Adrenal gland (tissue), 19 donors: ENCODE results near the gene VRK3. TPM values are rescaled to one million over a fixed set of nuclear protein-coding genes. Genes with fewer than 3 reads are reported as not detected.
A peak's percentile ranks its signal among the peaks of the same experiment; 100 is the strongest.
"Not testable (repeated sequence)": the region's sequence is repeated elsewhere in the genome, so short reads cannot be mapped to it uniquely, and the experiment has no call there.

Experiments used
- DNase-seq, 7 donors: peaks; one replicate each; pipeline ENCODE4 v3.0.0-alpha.2; 2019 to 2020
- H3K27ac ChIP-seq, 5 donors: fragments of 200-600 bp; sonication (generic) in 4 of 5; 1 replicate in 3 of 5; 2 replicates in 2 of 5; pipeline versions ENCODE4 v1.5.1 to v1.8.0; 2016 to 2020; ENCODE audit warnings: mild to moderate bottlenecking in 1 of 5
- H3K27me3 ChIP-seq: fragments of 200-600 bp; 2 replicates; pipeline ENCODE4 v1.8.0; 2021
- H3K36me3 ChIP-seq, 2 donors: fragments of 200-600 bp; replicated peaks in 1 of 2; 1 replicate in 1 of 2; 2 replicates in 1 of 2; pipeline versions ENCODE4 v1.5.1 to v1.8.0; 2018 to 2022
- H3K4me1 ChIP-seq, 2 donors: fragments of 200-600 bp; replicated peaks in 1 of 2; 1 replicate in 1 of 2; 2 replicates in 1 of 2; pipeline versions ENCODE4 v1.5.1 to v1.8.0; 2018 to 2021
- H3K4me3 ChIP-seq, 4 donors: fragments of 200-600 bp; sonication (generic) in 3 of 4; one replicate each; pipeline ENCODE4 v1.5.1; 2016 to 2018
- H3K9me3 ChIP-seq, 3 donors: fragments of 200-600 bp; sonication (generic) in 1 of 3; replicated peaks in 1 of 3; 1 replicate in 2 of 3; 2 replicates in 1 of 3; pipeline versions ENCODE4 v1.5.1 to v1.8.0; 2016 to 2021
- POLR2A ChIP-seq, 2 donors: fragments of 450-650 bp; IDR thresholded peaks; one replicate each; pipeline ENCODE4 v1.6.1; 2017; ENCODE audit warnings: antibody characterized with exemption in 2 of 2, mild to moderate bottlenecking in 2 of 2, moderate library complexity in 1 of 2
- WGBS, 4 donors: extraction: QIAGEN DNeasy Blood & Tissue Kit in 2 of 4; methylation state at CpG; one replicate each; pipeline versions ENCODE4 v1.1.5 to v1.1.7; 2013 to 2017; 5-methylcytosine and 5-hydroxymethylcytosine counted together
- intact Hi-C, 2 donors: fragments of 100-400 bp; cut with DNase I; formaldehyde crosslinking; loops; one replicate each; pipeline versions ENCODE4 v1.14.1 to v1.15.0; 2022 to 2023
- long read RNA-seq, 10 donors: library from polyadenylated mRNA in 3 of 10; unstranded in 2 of 10; stranded (forward) in 1 of 10; transcript quantifications; one replicate each; pipeline ENCODE4 v2.0.0 and lab custom pipeline, GENCODE V29; 2021 to 2026
- polyA plus RNA-seq, 3 donors: library from polyadenylated mRNA; stranded (reverse); fragments of 200-250 nt in 2 of 3; fragments of 350-450 nt in 1 of 3; fragmentation: Illumina TruSeq in 1 of 3; extraction: RNeasy Lipid Tissue Mini Kit (QIAGEN cat#74804) in 1 of 3; gene quantifications; one replicate each; pipeline ENCODE4 v1.2.3, GENCODE V29; 2013 to 2014
- total RNA-seq, 9 donors: library from RNA; depleted of rRNA in 4 of 9; stranded (reverse); fragments of >200 nt in 4 of 9; fragments of 120-200 nt in 1 of 9; fragmentation: NEBNext Ultra II Directional in 1 of 9; extraction: Animal tissue kit (Norgen Biotek cat#: 25700) in 1 of 9; gene quantifications; one replicate each; pipeline versions ENCODE4 v1.1.0 to v1.2.4, GENCODE V29; 2013 to 2023
- TF ChIP-seq, protein P1 (sequence below), 6 experiments: fragments of 450-650 bp in 4 of 6; fragments of 200-600 bp in 2 of 6; sonication (generic) in 1 of 6; IDR thresholded peaks; 1 replicate in 5 of 6; 2 replicates in 1 of 6; pipeline versions ENCODE4 v1.5.1 to v1.8.0; 2016 to 2021; ENCODE audit warnings: antibody characterized with exemption in 6 of 6, mild to moderate bottlenecking in 2 of 6, moderate library complexity in 1 of 6
- donor health status: healthy with polysubstance abuse.
- donor health status: Bipolar disorder and iron deficiency.
- donor health status: DM: yes; HTN: yes; CAD: no.
- donor health status: DM: no; HTN: no; CAD: no.
- donor health status: DM: no; HTN: no; CAD: no.
- donor health status: DM: yes; HTN: yes; CAD: no.

The VRK3 gene
- total RNA-seq, result 10 to 100 TPM; 28.1 to 60.3 (median 48.1) TPM
- polyA plus RNA-seq, result 10 to 100 TPM; 12.1 to 47.2 (median 26.5) TPM
- long read RNA-seq, donor 1, transcript VRK3-217 (15 exons, 2,126 nt), result major isoform, 7 of 11 reads
- long read RNA-seq, donor 1, partial matches to known transcripts, result 0 of 11 reads
- long read RNA-seq, donor 1, other reads (novel, unspliced or antisense), result 0 of 11 reads
- long read RNA-seq, donor 2, partial matches to known transcripts, result 0 of 5 reads
- long read RNA-seq, donor 2, other reads (novel, unspliced or antisense), result 0 of 5 reads
- long read RNA-seq, donor 3, transcript VRK3-217 (15 exons, 2,126 nt), result major isoform, 5 of 5 reads
- long read RNA-seq, donor 3, partial matches to known transcripts, result 0 of 5 reads
- long read RNA-seq, donor 3, other reads (novel, unspliced or antisense), result 0 of 5 reads
- long read RNA-seq, donor 4, transcript VRK3-217 (15 exons, 2,126 nt), result major isoform, 25 of 53 reads
- long read RNA-seq, donor 4, partial matches to known transcripts, result 9 of 53 reads
- long read RNA-seq, donor 4, other reads (novel, unspliced or antisense), result 11 of 53 reads
- long read RNA-seq, donor 5, transcript VRK3-201 (15 exons, 1,938 nt), result minor isoform, 8 of 99 reads
- long read RNA-seq, donor 5, transcript VRK3-217 (15 exons, 2,126 nt), result major isoform, 63 of 99 reads
- long read RNA-seq, donor 5, partial matches to known transcripts, result 7 of 99 reads
- long read RNA-seq, donor 5, other reads (novel, unspliced or antisense), result 17 of 99 reads
- long read RNA-seq, donor 6, transcript VRK3-217 (15 exons, 2,126 nt), result major isoform, 19 of 29 reads
- long read RNA-seq, donor 6, partial matches to known transcripts, result 4 of 29 reads
- long read RNA-seq, donor 6, other reads (novel, unspliced or antisense), result 3 of 29 reads
- long read RNA-seq, donor 7, partial matches to known transcripts, result 0 of 2 reads
- long read RNA-seq, donor 7, other reads (novel, unspliced or antisense), result 0 of 2 reads
- long read RNA-seq, donor 8, transcript VRK3-217 (15 exons, 2,126 nt), result major isoform, 6 of 7 reads
- long read RNA-seq, donor 8, partial matches to known transcripts, result 0 of 7 reads
- long read RNA-seq, donor 8, other reads (novel, unspliced or antisense), result 0 of 7 reads
- long read RNA-seq, donor 9, transcript VRK3-217 (15 exons, 2,126 nt), result major isoform, 5 of 8 reads
- long read RNA-seq, donor 9, partial matches to known transcripts, result 0 of 8 reads
- long read RNA-seq, donor 9, other reads (novel, unspliced or antisense), result 0 of 8 reads
- long read RNA-seq, donor 10, partial matches to known transcripts, result 0 of 2 reads
- long read RNA-seq, donor 10, other reads (novel, unspliced or antisense), result 0 of 2 reads

DNA sequence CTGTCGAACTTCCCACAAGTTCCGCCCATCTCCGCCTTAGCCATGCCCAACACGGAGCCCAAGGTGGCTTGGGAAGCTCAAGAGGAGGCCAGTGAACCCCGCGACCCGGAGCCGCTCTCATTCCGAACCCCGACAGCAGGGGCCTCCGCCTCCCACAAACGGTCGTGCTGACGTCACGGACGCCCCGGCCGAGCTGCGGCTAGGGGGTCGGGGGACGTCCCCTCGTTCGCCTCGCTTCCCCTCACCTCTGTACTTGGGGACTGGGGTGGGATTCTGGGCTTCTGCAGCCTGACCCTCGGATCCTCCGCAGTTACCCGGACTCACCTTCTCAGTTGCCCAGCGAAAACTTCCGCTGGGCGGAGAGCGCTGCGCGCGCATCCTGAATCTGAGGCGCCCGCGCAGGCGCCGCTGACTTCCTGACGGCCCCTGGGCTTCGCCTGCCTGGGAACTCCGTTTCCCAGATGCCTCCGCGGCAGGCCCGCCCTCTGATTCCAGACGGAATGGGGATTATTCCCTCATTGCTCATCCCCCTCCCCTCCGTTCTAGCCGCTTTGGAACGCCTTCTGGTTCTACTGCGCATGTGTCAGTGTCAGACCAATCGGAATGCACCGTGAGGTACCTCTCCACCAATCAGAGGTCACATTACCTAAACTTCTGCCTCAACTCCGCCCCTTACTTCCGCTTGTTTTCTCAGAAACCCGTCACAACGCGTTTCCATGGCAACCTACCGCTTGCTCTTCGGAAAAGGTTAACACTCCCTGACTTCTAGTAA is at the start of gene VRK3:
Gene VRK3, minus strand, starts transcription at position 351 of the 772 bp plus-strand sequence. CDS start 9,210 bp downstream, outside the sequence.
- H3K27me3 ChIP-seq, result no peaks in the 10 kb centered on the region
- peaks cover 0 to 4% of the 10 kb centered on the region in 2 donors for H3K36me3 ChIP-seq
- peak within 1 kb of the TSS; percentile 80 to 91 (median 86) for H3K27ac ChIP-seq
- TF ChIP-seq, protein P1, sequence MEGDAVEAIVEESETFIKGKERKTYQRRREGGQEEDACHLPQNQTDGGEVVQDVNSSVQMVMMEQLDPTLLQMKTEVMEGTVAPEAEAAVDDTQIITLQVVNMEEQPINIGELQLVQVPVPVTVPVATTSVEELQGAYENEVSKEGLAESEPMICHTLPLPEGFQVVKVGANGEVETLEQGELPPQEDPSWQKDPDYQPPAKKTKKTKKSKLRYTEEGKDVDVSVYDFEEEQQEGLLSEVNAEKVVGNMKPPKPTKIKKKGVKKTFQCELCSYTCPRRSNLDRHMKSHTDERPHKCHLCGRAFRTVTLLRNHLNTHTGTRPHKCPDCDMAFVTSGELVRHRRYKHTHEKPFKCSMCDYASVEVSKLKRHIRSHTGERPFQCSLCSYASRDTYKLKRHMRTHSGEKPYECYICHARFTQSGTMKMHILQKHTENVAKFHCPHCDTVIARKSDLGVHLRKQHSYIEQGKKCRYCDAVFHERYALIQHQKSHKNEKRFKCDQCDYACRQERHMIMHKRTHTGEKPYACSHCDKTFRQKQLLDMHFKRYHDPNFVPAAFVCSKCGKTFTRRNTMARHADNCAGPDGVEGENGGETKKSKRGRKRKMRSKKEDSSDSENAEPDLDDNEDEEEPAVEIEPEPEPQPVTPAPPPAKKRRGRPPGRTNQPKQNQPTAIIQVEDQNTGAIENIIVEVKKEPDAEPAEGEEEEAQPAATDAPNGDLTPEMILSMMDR (IDR thresholded peaks at IDR 0.05), result peak in 3 of 6 experiments; percentile 16 to 35 (median 33)
- peak in 1 of 2 donors; percentile 75 for TF ChIP-seq POLR2A (IDR thresholded peaks at IDR 0.05)
- peaks cover 29 to 30% of the 10 kb centered on the region in 2 donors for H3K4me1 ChIP-seq
- no peaks in the 10 kb centered on the region for H3K9me3 ChIP-seq
- intact Hi-C loops, result no loop called here
- WGBS, 4 donors, result 0 to 2% (median 1%) methylated on average over 19 to 59 of the region's 59 CpGs
- DNase-seq, result peak; percentile 99 to 100 (median 100)
- peak within 1 kb of the TSS; percentile 61 to 90 (median 74) for H3K4me3 ChIP-seq

DNA sequence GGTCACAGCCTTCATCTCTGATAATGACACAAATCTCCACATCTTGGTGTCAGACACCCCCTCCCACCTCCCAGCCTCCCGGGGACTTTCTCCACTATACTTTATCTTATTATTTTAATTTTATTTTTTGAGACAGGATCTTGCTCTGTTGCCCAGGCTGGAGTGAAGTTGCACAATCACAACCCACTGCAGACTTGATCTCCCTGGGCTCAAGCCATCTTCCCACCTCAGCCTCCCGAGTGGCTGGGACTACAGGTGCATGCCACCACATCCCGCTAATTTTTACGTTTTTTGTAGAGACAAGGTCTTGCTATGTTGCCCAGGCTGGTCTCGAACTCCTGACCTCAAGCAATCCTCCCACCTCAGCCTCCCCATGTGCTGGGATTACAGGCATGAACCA is 43.2 kb upstream of the VRK3 start:
- H3K36me3 ChIP-seq, H3K27ac ChIP-seq, H3K9me3 ChIP-seq, H3K4me1 ChIP-seq, DNase-seq, intact Hi-C loops, H3K4me3 ChIP-seq, H3K27me3 ChIP-seq: not testable (repeated sequence)
- WGBS, 4 donors, result 72 to 81% (median 73%) methylated on average over 5 of the region's 5 CpGs

DNA sequence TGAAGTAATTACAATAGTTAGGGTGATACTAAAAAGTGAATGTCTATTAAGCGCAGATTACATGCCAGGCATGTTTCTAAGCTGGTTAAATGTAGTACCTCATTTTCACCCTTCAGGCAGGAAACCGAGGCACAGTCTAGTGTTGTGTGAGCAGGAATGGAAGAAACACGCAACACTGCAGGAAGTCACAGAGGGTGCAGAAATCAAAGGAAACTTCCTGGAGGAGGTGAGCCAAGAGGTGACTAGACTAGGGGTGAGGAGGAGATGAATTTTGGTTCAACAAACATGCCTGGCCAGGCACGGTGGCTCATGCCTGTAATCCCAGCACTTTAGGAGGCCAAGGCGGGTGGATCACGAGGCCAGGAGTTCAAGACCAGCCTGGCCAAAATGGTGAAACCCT is 42.4 kb upstream of the VRK3 start:
- Histone ChIP-seq H3K27ac (no peak overlapping the region), H3K4me3 (no peak overlapping the region), H3K9me3 (no peaks in the 10 kb centered on the region), H3K27me3 (no peaks in the 10 kb centered on the region), H3K36me3 (no peaks in the 10 kb centered on the region), H3K4me1 (no peaks in the 10 kb centered on the region)
- no peak for DNase-seq
- WGBS, 4 donors, result 68 to 78% (median 73%) methylated on average over 6 of the region's 6 CpGs
- intact Hi-C loops, result no loop called here
- TF ChIP-seq POLR2A (IDR thresholded peaks at IDR 0.05), result no peak
- TF ChIP-seq, protein P1 (IDR thresholded peaks at IDR 0.05), result no peak

DNA sequence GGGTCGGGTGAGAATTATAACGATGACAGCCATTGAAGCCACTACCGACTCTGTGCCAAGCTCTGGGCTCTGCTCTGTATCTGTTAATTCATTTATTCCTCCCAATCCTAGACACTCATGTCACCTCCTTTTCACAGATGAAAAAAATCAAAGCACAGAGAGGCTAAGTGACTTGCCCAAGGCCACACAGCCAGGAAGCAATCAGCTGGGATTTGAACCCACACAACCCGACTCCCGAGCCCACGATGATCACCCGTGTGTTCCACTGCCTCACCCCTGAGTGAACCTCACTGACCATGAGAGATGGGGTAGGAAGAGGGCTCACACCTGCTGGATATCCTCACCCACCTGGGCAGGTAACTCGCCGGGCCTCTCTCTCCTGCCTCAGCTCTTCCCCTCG is 40.8 kb upstream of the VRK3 start:
- DNase-seq, result no peak
- 64 to 85% (median 76%) methylated on average over 10 of the region's 10 CpGs for WGBS, 4 donors
- H3K4me1 ChIP-seq, result no peaks in the 10 kb centered on the region

More for the DNA sequence above, 40.8 kb upstream of the VRK3 start:
- Histone ChIP-seq H3K27me3 (no peaks in the 10 kb centered on the region), H3K9me3 (no peaks in the 10 kb centered on the region), H3K36me3 (no peaks in the 10 kb centered on the region), H3K27ac (no peak overlapping the region), H3K4me3 (no peak overlapping the region)
- intact Hi-C loops, result no loop called here
- TF ChIP-seq, protein P1 (IDR thresholded peaks at IDR 0.05), result no peak
- TF ChIP-seq POLR2A (IDR thresholded peaks at IDR 0.05), result no peak
